Cardiac muscle cell (in vitro differentiated cells and primary cell): ENCODE results near the gene FARP2. TPM values are rescaled to one million over a fixed set of nuclear protein-coding genes. Genes with fewer than 3 reads are reported as not detected.
"Not testable (repeated sequence)": the region's sequence is repeated elsewhere in the genome, so short reads cannot be mapped to it uniquely, and the experiment has no call there.

Experiments used
- DNase-seq, 2 donors: peaks; one replicate each; pipeline versions ENCODE4 v3.0.0 to v3.0.0-alpha.2; 2010 to 2017; ENCODE audit warnings: low read depth in 1 of 2, low spot score in 1 of 2
- H3K27ac ChIP-seq: fragments of 200-600 bp; sonication (generic); 2 replicates; pipeline ENCODE4 v1.5.1; 2016
- H3K27me3 ChIP-seq: fragments of 200-600 bp; sonication (generic); 2 replicates; pipeline ENCODE4 v1.6.0; 2016; ENCODE audit warnings: control low read depth
- H3K36me3 ChIP-seq: fragments of 200-600 bp; sonication (generic); 2 replicates; pipeline ENCODE4 v1.5.1; 2016; ENCODE audit warnings: control low read depth
- H3K4me1 ChIP-seq: fragments of 200-600 bp; sonication (generic); 2 replicates; pipeline ENCODE4 v1.8.1; 2017; ENCODE audit warnings: low read depth, mild to moderate bottlenecking, mixed run types
- H3K4me3 ChIP-seq: fragments of 200-600 bp; sonication (generic); 2 replicates; pipeline ENCODE4 v1.5.1; 2016; ENCODE audit warnings: mild to moderate bottlenecking
- H3K9me3 ChIP-seq: fragments of 200-600 bp; sonication (generic); 2 replicates; pipeline ENCODE4 v1.5.1; 2017; ENCODE audit warnings: low read depth, mild to moderate bottlenecking, control low read depth
- polyA plus RNA-seq: library from polyadenylated mRNA; unstranded; fragments of >200 nt; fragmentation: Nextera tagmentation; extraction: Ambion mirVana; gene quantifications from 2 replicates; pipeline ENCODE4 v1.2.1, GENCODE V29; 2016
- total RNA-seq: library from RNA; depleted of rRNA; stranded (reverse); fragments of >200 nt; gene quantifications from 2 replicates; pipeline ENCODE4 v1.2.3, GENCODE V29; 2016
- TF ChIP-seq, protein P1 (sequence below): IDR thresholded peaks from 2 replicates; pipeline ENCODE4 v1.5.1; 2012; ENCODE audit warnings: low read depth, mild to moderate bottlenecking, low read length

FARP2 gene
- total and polyA plus RNA-seq, 2 experiments from 2014 or later, result 24.4 to 26.5 TPM

DNA sequence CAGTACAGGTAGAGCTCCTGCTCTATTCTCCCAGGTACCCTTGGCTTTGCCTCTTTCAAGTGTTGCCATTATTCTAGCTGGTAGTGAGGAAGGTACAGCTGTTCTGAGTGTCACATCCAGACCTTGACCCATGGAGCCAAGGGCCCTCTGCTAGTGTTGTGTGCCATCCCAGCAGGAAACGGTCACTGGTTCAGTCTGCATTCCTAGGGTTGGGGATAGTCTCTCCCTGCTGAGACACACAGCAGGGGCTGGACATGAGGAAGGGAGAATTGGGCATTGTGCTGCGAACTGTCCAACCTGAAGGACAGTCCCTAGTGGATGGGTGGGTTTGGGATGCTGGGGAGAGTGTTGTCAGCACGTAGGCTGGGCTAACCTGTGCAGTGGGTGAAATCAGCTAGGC is 59.1 kb downstream of the FARP2 start:
- TF ChIP-seq, protein P1, sequence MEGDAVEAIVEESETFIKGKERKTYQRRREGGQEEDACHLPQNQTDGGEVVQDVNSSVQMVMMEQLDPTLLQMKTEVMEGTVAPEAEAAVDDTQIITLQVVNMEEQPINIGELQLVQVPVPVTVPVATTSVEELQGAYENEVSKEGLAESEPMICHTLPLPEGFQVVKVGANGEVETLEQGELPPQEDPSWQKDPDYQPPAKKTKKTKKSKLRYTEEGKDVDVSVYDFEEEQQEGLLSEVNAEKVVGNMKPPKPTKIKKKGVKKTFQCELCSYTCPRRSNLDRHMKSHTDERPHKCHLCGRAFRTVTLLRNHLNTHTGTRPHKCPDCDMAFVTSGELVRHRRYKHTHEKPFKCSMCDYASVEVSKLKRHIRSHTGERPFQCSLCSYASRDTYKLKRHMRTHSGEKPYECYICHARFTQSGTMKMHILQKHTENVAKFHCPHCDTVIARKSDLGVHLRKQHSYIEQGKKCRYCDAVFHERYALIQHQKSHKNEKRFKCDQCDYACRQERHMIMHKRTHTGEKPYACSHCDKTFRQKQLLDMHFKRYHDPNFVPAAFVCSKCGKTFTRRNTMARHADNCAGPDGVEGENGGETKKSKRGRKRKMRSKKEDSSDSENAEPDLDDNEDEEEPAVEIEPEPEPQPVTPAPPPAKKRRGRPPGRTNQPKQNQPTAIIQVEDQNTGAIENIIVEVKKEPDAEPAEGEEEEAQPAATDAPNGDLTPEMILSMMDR, result no peak
- Histone ChIP-seq H3K27me3 (no peaks in the 10 kb centered on the region), H3K27ac (no peak overlapping the region), H3K4me3 (no peak overlapping the region), H3K9me3 (no peaks in the 10 kb centered on the region), H3K36me3 (peaks cover 24% of the 10 kb centered on the region), H3K4me1 (no peaks in the 10 kb centered on the region)
- no peak for DNase-seq

DNA sequence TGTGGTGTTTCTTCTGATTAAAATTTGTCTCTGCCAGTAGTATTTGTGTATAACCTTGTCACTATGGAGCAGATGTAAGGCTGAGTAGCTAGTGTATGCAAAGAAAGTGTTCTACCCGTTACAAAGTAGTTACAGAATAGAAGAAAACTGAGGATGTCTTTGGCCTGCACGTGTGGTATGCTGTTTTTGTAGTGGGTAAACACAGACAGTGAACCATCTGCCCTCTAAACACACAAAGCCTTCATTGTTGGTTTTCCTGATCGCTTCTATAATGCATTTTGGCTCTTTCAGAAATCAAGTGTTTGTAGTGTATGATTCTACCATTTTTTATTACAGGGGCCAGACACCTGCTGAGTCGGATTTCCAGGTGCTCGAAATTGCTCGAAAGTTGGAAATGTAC is 61.5 kb downstream of the FARP2 start:
- Histone ChIP-seq H3K4me3 (no peak overlapping the region), H3K27me3 (no peaks in the 10 kb centered on the region), H3K9me3 (no peaks in the 10 kb centered on the region), H3K4me1 (no peaks in the 10 kb centered on the region), H3K36me3 (peaks cover 9% of the 10 kb centered on the region), H3K27ac (no peak overlapping the region)
- no peak for DNase-seq
- TF ChIP-seq, protein P1, result no peak

DNA sequence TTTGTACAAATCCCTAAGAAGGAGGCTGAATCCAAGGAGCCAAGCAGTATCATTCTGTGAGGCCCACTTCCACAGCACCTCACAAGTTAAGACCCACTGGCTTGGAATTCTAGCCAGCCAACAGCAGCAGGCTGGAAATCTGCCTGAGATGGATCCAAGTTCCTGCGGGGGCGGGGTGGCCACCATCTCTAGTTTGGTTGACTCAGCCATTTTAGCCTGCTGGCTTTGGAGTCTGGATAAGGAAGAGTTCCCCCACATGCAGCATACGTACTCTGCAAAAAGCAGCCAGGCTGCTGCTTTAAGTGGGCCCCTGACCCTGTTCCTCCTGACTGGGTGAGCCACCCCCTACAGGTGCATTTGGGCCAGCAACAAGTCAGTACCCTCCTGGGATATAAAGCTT is 65.2 kb downstream of the FARP2 start:
- Histone ChIP-seq H3K36me3 (peaks cover 5% of the 10 kb centered on the region), H3K4me3 (no peak overlapping the region), H3K4me1 (no peaks in the 10 kb centered on the region), H3K27ac (no peak overlapping the region), H3K27me3 (no peaks in the 10 kb centered on the region), H3K9me3 (no peaks in the 10 kb centered on the region)
- DNase-seq, result peak in 1 of 2 donors; percentile 31
- TF ChIP-seq, protein P1, result no peak

DNA sequence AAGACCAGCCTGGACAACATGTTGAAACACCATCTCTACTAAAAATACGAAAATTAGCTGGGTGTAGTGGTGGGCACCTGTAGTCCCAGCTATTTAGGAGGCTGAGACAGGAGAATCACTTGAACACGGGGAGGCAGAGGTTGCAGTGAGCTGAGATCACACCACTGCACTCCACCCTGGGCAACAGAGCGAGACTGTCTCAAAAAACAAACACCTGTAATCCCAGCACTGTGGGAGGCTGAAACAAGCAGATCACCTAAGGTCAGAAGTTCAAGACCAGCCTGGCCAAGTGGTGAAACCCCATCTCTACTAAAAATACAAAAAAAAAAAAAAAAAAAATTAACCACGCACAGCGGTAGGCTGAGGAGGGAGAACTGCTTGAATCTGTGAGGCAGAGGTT is 65.9 kb downstream of the FARP2 start:
- DNase-seq, H3K27ac ChIP-seq, H3K4me1 ChIP-seq, H3K27me3 ChIP-seq, H3K4me3 ChIP-seq, H3K9me3 ChIP-seq, H3K36me3 ChIP-seq: not testable (repeated sequence)

DNA sequence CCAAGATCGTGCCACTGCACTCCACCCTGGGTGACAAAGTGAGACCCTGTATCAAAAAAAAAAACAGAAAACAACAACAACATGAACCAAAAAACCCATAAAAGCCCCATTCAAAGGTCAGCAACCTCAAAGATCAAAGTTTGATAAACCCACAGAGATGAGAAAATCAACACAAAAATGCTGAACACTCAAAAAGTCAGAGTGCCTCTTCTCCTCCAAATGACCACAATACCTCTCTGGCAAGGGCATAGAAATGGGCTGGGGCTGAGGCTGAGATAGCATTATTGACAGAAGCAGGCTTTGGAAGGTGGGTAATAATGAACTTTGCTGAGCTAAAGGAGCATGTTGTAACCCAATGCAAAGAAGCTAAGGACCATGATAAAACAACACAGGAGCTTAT is 66.3 kb downstream of the FARP2 start:
- no peaks in the 10 kb centered on the region for H3K4me1 ChIP-seq

DNA sequence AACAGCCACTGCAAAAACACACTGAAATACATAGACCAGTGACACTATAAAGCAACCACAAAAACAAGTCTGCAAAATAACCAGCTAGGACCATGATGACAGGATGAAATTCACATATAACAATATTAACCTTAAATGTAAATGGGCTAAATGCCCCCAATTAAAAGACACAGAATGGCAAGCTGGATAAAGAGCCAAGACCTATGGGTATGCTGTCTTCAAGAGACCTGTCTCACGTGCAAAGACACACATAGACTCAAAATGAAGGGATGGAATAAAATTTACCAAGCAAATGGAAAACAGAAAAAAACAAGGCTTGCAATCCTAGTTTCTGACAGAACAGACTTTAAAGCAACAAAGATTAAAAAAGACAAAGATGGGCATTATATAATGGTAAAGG is 67.4 kb downstream of the FARP2 start:
- H3K36me3 ChIP-seq, H3K4me1 ChIP-seq, DNase-seq, H3K9me3 ChIP-seq, H3K27ac ChIP-seq, H3K4me3 ChIP-seq, H3K27me3 ChIP-seq: not testable (repeated sequence)

More for the DNA sequence above, 66.3 kb downstream of the FARP2 start:
- Histone ChIP-seq H3K27me3 (no peaks in the 10 kb centered on the region), H3K4me3 (no peak overlapping the region), H3K27ac (no peak overlapping the region), H3K9me3 (no peaks in the 10 kb centered on the region), H3K36me3 (peaks cover 5% of the 10 kb centered on the region)
- no peak for DNase-seq
- TF ChIP-seq, protein P1, result no peak

DNA sequence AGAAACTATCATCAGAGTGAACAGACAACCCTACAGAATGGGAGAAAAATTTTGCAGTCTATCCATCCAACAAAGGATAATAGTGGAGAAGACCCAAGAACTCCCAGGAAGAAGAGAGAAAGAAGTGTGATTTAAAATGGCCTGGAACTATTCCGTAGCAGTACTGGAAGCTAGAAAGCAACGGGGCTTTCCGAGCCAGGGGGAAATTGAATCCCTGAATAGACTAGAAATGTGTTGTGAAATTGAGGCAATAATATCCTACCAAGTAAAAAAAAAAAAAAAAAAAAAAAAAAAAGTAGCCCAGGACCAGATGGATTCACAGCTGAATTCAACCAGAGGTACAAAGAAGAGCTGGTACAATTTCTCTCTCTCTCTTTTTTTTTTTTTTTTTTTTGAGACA is 69.3 kb downstream of the FARP2 start:
- H3K27ac ChIP-seq, result no peak overlapping the region
- H3K4me3 ChIP-seq, result no peak overlapping the region
- no peaks in the 10 kb centered on the region for H3K27me3 ChIP-seq
- no peaks in the 10 kb centered on the region for H3K4me1 ChIP-seq
- no peak for DNase-seq
- no peaks in the 10 kb centered on the region for H3K9me3 ChIP-seq
- H3K36me3 ChIP-seq, result peaks cover 3% of the 10 kb centered on the region
- TF ChIP-seq, protein P1, result no peak
